Stomach (tissue), 9 donors: ENCODE results near the gene STARD3. TPM values are rescaled to one million over a fixed set of nuclear protein-coding genes. Genes with fewer than 3 reads are reported as not detected.

ENCODE experiments used
- DNase-seq, 2 donors: peaks; one replicate each; pipeline versions ENCODE4 v3.0.0 to v3.0.0-alpha.2; 2013 to 2019
- H3K27ac ChIP-seq, 5 donors: fragments of 200-600 bp in 4 of 5; sonication (generic) in 4 of 5; one replicate each; pipeline ENCODE4 v1.5.1; 2013 to 2019; ENCODE audit warnings: mild to moderate bottlenecking in 1 of 5, moderate library complexity in 1 of 5
- H3K27me3 ChIP-seq, 3 donors: fragments of 200-600 bp; sonication (generic); one replicate each; pipeline ENCODE4 v1.5.1; 2017 to 2019; ENCODE audit warnings: mixed run types in 1 of 3
- H3K36me3 ChIP-seq, 4 donors: fragments of 200-600 bp; sonication (generic); 1 replicate in 3 of 4; 2 replicates in 1 of 4; pipeline ENCODE4 v1.5.1; 2016 to 2019
- H3K4me1 ChIP-seq, 4 donors: fragments of 200-600 bp; sonication (generic); one replicate each; pipeline ENCODE4 v1.5.1; 2016 to 2019
- H3K4me3 ChIP-seq, 4 donors: fragments of 200-600 bp; sonication (generic) in 3 of 4; one replicate each; pipeline ENCODE4 v1.5.1; 2016 to 2019; ENCODE audit warnings: mild to moderate bottlenecking in 1 of 4
- H3K9me3 ChIP-seq, 4 donors: fragments of 200-600 bp; sonication (generic); one replicate each; pipeline ENCODE4 v1.5.1; 2016 to 2019
- CTCF ChIP-seq, 7 experiments: fragments of 450-650 bp in 4 of 7; fragments of 200-600 bp in 3 of 7; sonication (generic) in 3 of 7; IDR thresholded peaks; one replicate each; pipeline ENCODE4 v1.5.1; 2016 to 2019; ENCODE audit warnings: antibody characterized with exemption in 7 of 7, control low read depth in 2 of 7, mild to moderate bottlenecking in 1 of 7
- EP300 ChIP-seq: sonication (generic); formaldehyde crosslinking; IDR thresholded peaks from one replicate; pipeline ENCODE4 v1.6.1; 2017; ENCODE audit warnings: antibody characterized with exemption
- POLR2A ChIP-seq, 4 donors: fragments of 450-650 bp; IDR thresholded peaks; one replicate each; pipeline ENCODE4 v1.6.1; 2016; ENCODE audit warnings: antibody characterized with exemption in 4 of 4, control low read depth in 2 of 4, mild to moderate bottlenecking in 1 of 4, moderate library complexity in 1 of 4
- POLR2AphosphoS5 ChIP-seq, 3 donors: sonication (generic); formaldehyde crosslinking; IDR thresholded peaks; one replicate each; pipeline ENCODE4 v1.6.1; 2016; ENCODE audit warnings: antibody characterized with exemption in 3 of 3
- WGBS, 5 donors: extraction: QIAGEN DNeasy Blood & Tissue Kit in 3 of 5; methylation state at CpG; one replicate each; pipeline versions ENCODE4 v1.1.5 to v1.1.7; 2013 to 2018; 5-methylcytosine and 5-hydroxymethylcytosine counted together
- intact Hi-C: fragments of 100-400 bp; cut with DNase I; formaldehyde crosslinking; loops from one replicate; pipeline ENCODE4 v1.15.1; 2023; ENCODE audit warnings: low total_unique reads
- polyA plus RNA-seq, 3 donors: library from polyadenylated mRNA; stranded (reverse); fragments of 200-250 nt; gene quantifications; one replicate each; pipeline ENCODE4 v1.2.3, GENCODE V29; 2013
- total RNA-seq, 5 donors: library from RNA; depleted of rRNA; stranded (reverse); fragments of >200 nt; gene quantifications; one replicate each; pipeline versions ENCODE4 v1.1.0 to v1.2.3, GENCODE V29; 2014 to 2016
- donor health status: healthy with polysubstance abuse.
- donor health status: Bipolar disorder and iron deficiency.
- donor health status: healthy.

STARD3 gene
- total and polyA plus RNA-seq, 8 donors: 26.4 to 1,091 (median 52.0) TPM

- Histone ChIP-seq H3K9me3 (no peaks in the 10 kb centered on the region), H3K4me3 (no peak overlapping the region), H3K27ac (no peak overlapping the region), H3K4me1 (peaks cover 39 to 66% (median 58%) of the 10 kb centered on the region in 4 donors), H3K36me3 (no peaks in the 10 kb centered on the region), H3K27me3 (peaks cover 50 to 100% (median 99%) of the 10 kb centered on the region in 3 donors)
- TF ChIP-seq POLR2A (IDR thresholded peaks at IDR 0.05): no peak
- no peak for TF ChIP-seq EP300
- TF ChIP-seq POLR2AphosphoS5 (IDR thresholded peaks at IDR 0.05): no peak
- no peak for TF ChIP-seq CTCF (IDR thresholded peaks at IDR 0.05)
- intact Hi-C loops: no loop called here
- WGBS, 5 donors: 24 to 37% (median 35%) methylated on average over 3 to 4 of the region's 4 CpGs
- DNase-seq: no peak
These were observed 34.2 kb upstream of the STARD3 start for GRCh38 chr17:39602533-39603303.

GRCh38 chr17:39603304-39604016, 33.5 kb upstream of the STARD3 start:
- Histone ChIP-seq H3K27ac (no peak overlapping the region), H3K4me1 (peaks cover 39 to 66% (median 56%) of the 10 kb centered on the region in 4 donors), H3K9me3 (no peaks in the 10 kb centered on the region), H3K36me3 (no peaks in the 10 kb centered on the region), H3K27me3 (peaks cover 42 to 100% (median 99%) of the 10 kb centered on the region in 3 donors), H3K4me3 (no peak overlapping the region)
- no peak for TF ChIP-seq POLR2A (IDR thresholded peaks at IDR 0.05)
- no peak for TF ChIP-seq CTCF (IDR thresholded peaks at IDR 0.05)
- TF ChIP-seq POLR2AphosphoS5 (IDR thresholded peaks at IDR 0.05): no peak
- TF ChIP-seq EP300: no peak
- intact Hi-C loops: no loop called here
- DNase-seq: no peak
- 4 to 12% (median 7%) methylated on average over 14 of the region's 14 CpGs for WGBS, 5 donors

DNA sequence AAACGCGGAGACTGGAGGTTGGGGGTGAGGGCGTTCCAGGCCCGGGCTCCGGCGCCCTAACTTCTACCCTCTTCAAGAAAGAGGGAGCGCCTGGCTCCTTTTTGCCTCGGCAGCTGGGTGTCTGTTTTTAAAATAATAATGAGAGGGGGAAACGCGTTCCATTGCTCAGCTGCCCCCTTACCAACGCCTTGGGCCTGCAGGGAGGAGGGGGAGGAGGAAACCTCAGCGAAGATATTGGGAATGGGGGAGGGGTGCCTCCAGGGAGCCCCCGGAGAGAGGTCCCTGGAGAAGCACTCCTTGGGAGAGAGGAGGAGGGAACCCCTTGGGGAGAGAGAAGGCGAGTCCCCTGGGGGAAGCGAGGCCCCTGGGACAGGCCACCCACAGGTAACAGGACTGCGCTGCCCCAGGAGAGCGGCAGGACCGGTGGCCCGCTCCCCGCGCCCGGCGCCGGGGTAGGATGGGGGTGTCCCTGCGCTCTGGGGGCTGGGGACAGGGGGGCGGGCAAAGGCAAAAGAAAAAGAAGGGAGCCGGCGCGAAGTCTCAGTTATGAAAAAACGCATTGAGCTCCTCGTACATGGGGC, 31.9 kb upstream of the STARD3 start:
- WGBS, 5 donors: 5 to 10% (median 8%) methylated on average over 27 to 31 of the region's 31 CpGs
- Histone ChIP-seq H3K36me3 (no peaks in the 10 kb centered on the region), H3K27ac (no peak overlapping the region), H3K9me3 (no peaks in the 10 kb centered on the region), H3K4me1 (peaks cover 27 to 51% (median 42%) of the 10 kb centered on the region in 4 donors), H3K4me3 (peak overlapping the region in 2 of 4 donors; percentile 22 to 45), H3K27me3 (peaks cover 32 to 100% (median 93%) of the 10 kb centered on the region in 3 donors)
- intact Hi-C loops: no loop called here
- no peak for DNase-seq
- TF ChIP-seq EP300 (no peak), POLR2A (IDR thresholded peaks at IDR 0.05) (no peak), POLR2AphosphoS5 (IDR thresholded peaks at IDR 0.05) (no peak), CTCF (IDR thresholded peaks at IDR 0.05) (no peak)
